GM19467 (cell line): ENCODE measurements around the gene AP2A2.
"Not testable (repeated sequence)": the region's sequence is repeated elsewhere in the genome, so short reads cannot be mapped to it uniquely, and the experiment has no call there.

Source experiments
- ATAC-seq: cut with Tn5 transposase; IDR thresholded peaks from one replicate; pipeline ENCODE4 v1.9.1; 2021; ENCODE audit warnings: mild to moderate bottlenecking, moderate library complexity; ENCODE audit not compliant: unreplicated experiment

AP2A2 gene

DNA sequence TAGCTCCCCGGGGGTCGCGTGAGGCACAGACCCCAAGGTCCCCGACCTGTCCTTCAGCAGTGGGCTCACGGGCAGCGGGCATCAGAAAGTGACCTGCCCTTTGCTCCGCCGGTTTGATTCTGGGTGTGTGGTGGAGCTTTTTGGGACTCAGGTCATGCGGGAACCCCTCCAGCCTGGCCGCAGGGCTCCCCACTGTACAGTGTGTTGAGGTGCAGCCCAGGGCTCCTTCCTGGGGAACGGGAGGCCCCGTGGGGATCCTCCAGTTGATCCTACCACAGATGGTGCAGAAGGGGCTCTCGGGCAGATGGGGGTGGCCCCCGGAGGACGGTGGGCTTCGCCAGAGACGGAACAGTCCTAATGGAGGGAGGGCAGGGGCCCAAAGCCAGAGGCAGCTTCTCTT is 86.6 kb downstream of the AP2A2 start:
- no peak for ATAC-seq

DNA sequence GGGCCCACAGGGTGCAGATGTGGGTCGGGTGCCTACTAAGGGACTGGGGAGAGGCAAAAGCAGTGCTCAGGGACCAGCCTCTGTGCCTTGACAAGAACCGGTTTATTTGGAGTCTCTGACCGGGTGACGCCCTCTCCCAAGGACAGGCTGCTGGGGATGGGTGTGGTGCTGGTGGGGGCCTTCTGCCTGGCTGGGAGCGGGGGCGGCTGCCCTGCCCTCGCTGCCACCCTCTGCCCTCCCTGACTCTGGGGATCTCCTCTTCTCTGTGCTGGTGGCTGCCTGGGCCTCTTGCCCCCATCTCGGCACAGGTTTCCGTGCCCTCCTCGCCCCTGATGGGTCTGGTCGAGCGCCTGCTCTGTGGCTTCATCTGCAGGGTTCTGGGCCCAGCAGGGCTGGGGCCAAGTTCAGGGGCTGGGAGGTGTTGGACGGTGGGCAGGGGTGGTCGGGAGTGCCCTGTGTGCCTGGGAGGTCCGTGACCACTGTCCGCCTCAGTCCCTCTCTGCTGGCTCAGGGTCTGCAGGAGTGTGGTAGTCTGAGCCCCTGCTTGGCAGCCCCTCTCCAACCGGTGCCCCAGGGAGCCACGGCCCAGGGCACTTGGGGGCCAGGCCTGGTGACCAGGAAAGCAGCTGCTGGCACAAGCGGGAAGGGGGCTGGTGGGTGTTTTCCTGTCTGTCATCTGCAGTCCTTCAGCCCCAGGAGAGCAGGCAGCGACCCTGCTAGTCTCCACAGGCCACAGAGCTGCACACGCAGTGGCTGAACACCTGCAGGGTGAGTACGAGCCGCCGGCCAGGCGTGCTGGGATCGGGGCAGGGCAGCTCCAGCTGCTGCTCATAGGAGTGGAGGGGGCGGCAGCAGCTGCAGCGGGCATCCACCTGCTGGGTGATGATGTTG is 87.3 kb downstream of the AP2A2 start:
- no peak for ATAC-seq

DNA sequence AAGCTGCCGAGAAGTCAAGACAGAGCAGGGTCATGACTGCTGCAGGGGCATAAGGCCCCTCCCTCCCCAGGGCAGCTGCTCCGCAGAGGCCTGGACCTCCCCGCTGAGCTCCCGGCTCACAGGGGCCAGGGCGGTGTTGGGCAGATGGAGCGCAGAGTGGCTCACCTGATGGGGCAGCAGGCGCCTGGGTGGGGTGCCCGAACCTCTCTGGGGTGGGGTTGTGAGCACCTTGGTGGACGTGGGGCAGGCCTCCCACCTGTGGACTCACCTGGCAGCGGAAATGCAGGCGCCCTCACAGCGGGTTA is 87.9 kb downstream of the AP2A2 start:
- ATAC-seq, result no peak

DNA sequence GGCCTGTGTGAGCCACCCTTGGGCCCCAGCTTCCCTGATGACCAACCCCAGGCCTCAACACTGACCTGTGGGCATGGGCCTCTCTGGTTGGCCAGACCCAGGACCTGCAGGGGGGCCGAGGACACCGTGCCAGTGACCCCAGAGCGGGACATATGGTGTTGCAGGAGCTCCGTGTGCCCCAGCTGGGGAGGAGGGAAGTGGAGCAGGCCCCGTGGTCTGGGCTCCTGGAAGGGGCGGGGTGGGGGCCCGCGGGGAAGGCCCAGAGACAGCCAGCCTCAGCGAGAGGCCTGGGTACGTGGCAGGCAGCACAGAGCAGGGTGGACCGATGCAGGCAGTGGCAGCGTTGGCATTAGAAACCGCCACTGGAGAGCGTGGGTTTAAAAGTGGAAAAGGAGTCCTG is 88.6 kb downstream of the AP2A2 start:
- no peak for ATAC-seq

DNA sequence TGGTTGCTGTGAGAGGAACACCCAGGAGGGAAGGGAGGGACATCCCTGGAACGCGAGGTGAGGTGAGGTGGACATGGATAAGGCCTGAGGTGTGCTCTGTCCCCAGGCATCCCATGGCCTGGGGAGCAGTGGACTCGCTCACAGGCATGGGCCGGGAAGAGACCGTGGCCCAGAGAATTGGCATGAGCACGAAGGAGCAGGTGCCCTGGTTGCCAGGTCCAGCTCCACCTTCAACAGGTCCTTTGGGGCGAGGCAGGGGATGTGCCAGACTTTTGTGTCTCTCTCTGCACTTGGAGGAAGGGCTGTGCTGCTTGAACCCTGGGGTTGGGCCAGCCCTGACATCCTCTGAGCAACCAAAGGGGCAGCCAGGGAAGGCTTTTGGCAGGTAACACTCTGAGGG is 89.4 kb downstream of the AP2A2 start:
- no peak for ATAC-seq

DNA sequence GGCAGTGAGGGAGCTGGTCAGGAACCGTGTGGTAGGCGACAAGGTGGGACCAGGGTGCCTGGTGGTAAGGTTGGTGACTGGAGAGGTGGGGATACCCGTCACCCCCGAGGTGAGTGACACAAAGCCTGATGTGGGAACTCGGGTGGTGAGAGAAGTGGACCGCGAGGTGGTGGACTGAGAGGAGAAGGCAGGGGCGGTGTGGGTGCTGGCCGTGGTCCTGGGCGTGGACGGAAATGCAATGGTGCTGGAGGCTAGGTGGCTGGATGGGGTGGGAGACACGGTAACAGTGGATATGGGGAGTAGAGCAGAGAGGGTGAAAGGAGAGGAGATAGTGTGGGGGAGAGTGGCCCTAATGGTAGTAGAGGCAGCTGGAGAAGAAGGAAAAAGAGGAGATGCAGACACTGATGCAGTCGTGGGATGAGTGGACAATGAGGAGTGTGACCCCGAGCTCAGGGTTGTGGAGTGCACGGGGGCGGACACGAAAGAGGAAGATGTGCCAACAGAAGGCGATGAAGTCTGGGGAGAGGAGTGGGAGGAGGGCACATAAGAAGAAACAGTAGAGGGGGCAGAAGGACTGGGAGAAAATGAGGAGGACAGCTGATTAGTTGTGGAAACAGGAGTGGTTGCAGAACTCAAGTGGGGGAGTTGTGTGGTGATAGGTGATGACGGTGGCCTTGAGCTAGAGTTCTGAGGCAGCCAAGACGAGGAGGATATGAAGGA is 90.3 kb downstream of the AP2A2 start:
- ATAC-seq, result no peak

DNA sequence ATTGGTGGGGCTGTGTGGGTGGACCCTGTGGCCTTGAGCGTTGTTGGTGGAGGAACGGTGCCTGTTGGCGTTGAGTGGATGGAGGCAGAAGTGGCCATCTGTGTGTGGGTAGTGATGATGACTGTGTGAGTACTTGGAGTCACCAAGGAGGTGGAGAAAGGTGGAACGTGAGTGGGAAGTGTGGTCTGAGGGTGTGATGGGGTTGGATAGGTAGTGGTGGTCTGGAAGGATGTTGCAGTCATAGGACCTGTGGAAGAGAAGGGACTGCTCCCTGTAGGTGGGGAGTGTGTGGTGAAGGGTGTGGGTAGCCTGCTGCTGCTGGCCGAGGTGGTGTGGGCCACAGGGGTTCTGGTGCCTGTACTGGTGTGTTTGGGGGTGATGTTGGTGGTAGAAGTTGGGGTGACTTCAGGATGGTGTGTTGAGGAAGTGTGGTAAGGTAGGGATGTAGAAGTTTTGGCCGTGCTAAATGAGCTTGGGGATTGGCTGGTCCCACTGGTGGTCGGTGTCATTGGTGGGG is 91.0 kb downstream of the AP2A2 start:
- not testable (repeated sequence) for ATAC-seq

DNA sequence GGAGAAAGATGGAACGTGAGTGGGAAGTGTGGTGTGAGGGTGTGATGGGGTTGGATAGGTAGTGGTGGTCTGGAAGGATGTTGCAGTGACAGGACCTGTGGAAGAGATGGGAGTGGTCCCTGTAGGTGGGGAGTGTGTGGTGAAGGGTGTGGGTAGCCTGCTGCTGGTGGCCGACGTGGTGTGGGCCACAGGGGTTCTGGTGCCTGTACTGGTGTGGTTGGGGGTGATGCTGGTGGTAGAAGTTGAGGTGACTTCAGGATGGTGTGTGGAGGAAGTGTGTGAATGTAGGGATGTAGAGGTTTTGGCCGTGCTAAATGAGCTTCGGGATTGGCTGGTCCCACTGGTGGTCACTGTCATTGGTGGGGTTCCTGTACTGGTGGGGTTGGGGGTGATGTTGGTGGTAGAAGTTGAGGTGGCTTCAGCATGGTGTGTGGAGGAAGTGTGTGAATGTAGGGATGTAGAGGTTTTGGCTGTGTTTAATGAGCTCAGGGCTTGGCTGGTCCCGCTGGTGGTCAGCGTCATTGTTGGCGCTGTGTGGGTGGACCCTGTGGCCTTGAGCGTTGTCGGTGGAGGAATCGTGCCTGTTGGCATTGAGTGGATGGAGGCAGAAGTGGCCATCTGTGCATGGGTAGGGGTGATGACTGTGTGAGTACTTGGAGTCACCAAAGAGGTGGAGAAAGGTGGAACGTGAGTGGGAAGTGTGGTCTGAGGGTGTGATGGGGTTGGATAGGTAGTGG is 91.8 kb downstream of the AP2A2 start:
- no peak for ATAC-seq

DNA sequence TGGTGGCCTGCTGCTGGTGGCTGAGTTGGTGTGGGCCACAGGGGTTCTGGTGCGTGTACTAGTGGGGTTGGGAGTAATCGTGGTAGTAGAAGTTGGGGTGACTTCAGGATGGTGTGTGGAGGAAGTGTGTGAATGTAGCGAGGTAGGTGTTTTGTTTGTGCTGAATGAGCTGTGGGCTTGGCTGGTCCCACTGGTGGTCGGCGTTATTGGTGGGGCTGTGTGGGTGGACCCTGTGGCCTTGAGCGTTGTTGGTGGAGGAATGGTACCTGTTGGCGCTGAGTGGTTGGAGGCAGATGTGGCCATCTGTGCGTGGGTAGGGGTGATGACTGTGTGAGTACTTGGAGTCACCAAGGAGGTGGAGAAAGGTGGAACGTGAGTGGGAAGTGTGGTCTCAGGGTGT is 92.4 kb downstream of the AP2A2 start:
- ATAC-seq, result no peak

DNA sequence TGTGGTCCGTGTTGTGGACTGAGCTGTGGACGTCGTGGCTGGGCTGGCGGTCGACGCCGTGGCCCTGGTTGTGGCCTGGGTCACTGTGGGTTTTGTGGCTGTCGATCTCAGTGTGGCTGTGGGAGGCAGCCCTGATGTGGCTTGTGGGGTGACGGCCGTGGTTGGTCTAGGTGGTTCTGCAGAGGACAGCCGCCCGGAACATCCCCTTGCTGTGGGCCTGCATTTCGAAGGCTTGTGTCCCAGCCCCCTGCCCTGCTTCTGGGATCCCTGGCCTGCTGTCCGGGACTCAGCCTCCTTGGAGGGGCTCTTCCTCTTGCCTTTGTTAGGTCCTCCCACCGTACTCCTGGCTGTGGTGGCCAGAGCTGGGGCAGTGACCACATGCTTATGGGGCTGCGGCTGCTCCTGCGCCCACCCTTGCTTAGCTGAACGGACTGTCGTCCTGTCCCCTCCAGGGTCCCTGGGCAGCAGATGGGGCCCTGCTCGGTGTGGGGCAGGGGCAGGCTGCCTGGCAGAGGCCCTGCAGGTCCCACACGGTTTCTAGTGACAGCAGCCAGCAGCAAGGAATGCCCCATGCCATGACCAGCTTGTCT is 93.7 kb downstream of the AP2A2 start:
- no peak for ATAC-seq

DNA sequence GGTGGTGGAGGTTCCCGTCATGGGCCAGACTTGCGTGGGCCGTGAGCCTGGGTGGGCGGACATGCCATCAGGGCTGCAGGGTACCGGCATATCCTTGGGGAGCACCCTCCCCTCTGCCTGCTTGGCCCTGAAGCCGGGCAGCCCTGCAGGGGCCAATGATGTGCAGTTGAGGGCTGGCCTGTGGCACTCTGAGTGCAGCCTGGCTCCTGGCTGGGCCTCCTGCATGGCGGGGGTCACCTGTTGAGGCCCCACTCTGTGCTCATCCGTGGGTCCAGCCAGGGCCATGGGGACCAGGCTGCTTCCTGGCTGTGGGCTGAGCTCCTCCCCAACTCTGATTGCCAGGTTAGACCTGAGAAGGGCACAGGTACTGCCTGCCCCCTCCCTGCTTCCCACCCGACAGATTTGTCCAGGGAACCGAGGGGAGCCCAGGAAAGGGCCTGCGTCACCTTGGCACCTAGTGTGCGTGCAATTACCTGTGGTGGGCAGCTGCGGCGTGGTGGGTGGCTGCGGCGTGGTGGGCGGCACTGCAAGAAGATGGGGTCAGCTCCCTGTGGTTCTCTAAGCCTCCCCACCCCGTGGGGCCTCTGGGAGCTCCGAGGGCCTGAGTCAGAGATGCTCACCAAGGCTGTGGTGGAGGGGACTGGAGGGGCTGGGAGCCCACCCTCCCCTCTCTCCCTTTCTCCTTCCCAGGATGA is 94.7 kb downstream of the AP2A2 start:
- ATAC-seq, result no peak

DNA sequence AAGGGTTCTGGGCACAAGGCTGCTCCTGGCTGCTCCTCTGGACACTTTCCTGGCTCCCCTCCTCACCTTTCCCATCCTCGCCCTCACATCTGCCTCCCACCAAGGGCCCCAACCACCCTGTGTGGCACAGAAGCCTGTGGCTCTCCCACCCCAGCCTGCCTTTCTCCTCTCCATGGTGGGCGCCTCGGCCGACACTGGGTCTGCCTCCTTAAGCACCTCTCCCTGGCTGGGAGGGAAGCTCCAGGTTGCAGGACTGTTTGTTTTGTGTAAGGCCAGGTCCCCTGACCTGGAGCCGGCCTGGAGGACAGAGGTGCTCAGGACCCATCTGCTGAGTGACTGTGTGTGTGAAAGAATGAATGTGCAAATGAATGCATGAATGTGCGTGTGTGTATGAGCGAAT is 96.7 kb downstream of the AP2A2 start:
- no peak for ATAC-seq

DNA sequence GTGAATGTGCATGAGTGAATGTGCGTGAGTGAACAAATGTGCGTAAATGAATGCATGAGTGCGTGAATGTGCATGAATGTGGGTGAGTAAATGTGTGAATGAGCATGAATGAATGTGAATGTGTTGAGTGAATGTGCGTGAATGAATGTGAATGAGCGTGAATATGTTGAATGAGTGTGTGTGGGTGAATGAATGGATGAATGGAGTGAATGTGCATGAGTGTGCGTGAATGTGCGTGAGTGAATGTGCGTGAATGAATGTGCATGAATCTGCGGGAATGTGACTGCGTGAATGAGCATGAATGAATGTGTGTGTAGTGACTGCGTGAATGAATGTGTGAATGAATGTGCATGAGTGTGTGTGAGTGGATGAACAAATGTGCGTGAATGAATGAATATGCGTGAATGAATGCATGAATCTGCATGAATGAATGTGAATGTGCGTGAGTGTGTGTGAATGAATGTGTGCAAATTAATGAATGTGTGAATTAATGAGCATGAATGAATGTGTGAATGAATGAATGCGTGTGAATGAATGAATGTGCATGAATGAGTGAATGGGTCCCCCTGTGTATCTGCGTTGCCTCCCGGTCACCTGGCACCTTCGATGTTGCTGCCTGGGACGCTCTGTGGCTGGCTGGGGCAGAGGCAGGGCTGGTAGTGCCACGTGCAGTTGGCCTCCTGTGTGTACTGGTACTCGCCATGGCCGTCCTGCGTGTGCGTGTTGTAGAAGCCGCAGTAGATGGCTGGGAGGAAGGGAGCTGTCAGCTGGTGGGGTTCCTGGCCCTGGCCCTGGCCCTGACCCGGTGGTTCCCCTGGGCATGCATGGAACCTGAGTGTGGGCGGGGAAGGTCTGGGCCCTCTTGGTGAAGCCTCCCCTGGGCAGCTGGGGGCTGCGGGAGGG is 97.5 kb downstream of the AP2A2 start:
- no peak for ATAC-seq

DNA sequence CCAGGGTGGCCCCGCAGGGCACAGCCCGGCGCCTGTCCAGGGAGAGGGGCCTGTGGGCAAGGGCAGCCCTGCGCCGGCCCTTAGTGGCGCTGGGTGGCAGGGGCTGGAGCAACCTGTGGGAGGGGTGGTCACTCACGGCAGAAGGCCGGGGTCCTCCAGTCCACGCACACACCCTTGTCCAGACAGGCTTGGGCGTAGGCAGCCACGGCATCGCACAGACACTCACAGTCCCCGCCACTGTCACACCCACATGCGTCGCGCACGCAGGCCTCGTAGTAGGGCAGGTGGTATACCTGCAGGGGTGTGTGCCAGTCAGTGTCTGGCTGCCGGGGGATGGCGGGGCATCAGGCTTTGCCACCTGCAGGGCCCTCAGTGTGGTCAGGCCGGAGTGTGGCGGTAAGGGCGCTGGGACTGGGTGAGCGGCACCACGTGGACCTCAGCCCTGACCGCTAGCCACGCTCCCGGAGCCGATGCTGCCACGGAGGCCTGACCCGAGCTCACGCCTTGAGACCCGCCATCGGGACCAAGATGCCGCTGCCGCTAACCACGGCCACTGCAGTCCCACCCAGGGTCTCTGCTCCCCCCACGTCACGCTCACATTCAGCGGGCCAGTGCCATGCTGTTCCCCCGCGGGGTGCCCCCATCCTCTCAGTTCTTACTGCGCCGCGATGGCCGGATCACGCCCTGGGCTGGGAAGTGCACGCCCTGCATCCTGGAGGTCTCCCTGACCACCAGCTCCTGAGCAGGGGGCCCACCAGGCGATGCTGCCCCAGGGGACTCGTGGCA is 98.3 kb downstream of the AP2A2 start:
- ATAC-seq, result no peak

DNA sequence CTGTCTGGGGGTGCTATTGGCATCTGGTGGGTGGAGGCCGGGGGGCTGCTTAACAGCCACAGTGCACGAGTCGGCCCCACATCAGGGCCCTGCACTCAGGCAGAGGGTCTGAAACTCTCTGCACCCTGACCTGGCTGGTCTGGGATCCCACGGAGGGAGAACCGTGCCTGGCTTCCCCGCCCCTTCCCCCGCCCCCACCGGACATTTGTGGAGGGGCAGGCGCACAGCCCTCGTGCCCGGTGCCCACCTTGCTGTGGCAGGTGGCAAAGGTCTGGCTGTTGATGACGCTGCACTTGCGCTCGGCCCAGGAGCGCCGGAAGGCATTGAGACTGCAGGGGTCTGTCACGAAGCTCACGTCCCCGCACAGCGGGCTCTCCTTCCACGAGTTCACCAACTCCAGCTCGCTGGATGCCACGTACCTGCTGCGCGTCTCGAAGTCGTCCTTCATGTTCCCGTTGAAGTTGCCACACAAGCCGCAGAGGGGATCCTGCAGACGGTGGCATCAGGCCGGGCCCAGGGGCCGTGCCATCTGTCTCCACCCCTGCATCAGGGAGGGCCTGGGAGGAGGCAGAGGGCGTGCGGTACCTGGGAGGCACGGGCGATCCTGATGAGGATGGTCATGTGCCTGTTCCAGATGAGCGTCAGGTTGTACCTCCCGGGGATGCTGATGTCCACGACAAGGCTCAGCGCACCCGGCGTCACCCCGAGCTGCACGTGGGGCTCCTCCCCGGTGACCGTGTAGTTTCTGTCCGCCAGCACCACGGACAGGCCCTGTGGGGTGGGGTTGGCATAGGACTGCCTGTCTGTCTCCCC is 99.1 kb downstream of the AP2A2 start:
- ATAC-seq, result no peak

DNA sequence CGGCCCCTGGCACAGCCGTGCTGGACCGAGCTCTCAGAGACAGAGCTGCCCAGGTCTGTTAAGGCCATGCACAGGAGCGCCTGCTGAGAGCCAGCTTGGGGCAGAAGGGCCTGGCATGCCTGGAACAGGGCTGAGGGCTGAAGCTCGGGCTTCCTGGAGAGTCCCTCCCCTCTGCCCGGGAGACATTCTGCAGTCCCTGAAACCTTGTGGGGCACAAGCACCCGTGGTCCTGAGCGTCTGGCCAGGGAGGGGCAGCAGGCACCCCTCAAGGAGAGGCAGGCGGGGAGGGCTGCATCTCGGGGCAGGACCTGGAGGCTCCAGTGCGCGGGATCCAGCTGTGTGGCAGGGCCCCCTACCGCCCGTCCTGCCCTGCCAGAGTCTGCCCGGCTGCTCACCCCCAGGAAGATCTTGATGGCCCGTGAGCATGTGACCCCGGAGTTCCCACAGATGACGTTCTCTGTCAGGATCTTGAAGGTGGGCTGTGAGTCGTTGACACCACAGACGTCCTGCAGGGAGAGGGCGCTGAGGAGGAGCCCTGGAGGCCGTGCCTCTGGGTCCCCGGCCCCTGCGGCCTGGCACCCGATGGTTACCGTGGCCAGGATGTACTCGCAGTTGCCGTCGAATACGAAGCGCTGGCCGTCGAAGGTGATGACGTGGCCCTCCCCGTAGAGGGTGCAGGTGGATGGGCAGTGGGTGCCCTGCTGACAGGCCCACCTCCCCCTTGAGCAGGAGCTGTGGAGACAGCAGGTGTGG is 99.9 kb downstream of the AP2A2 start:
- no peak for ATAC-seq

DNA sequence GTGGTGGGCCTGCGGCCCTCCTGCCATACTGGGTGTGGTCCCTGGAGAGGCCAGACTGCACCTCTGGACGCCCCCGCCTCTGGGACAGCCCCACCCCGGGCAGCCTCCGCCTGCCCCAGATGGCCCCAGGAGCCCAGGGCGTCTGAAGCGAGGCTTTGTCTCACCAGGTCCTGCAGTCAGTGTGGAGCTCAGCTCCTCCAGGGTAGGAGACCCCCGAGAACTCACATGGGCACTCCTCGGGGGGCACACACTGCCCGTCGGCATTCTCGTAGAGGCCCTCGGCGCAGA is 100.4 kb downstream of the AP2A2 start:
- ATAC-seq, result no peak
